ENCODE measurements around the gene ANTXR1. TPM values are rescaled to one million over a fixed set of nuclear protein-coding genes. Genes with fewer than 3 reads are reported as not detected.

ANTXR1 gene
- total and polyA plus RNA-seq, 2 of the 8 experiments (the other 6 are each of a cell fraction or from before 2014, with no cell fraction given) = 15.8 to 44.3 TPM

- TF ChIP-seq USF2 (IDR thresholded peaks at IDR 0.05; ENCODE audit: low read length) (no peak), CTCF (IDR thresholded peaks at IDR 0.05; ENCODE audit: control extremely low read depth in 1 of 3, insufficient read depth in 1 of 3, low read depth in 1 of 3, low read length in 3 of 3) (no peak), SIRT6 (IDR thresholded peaks at IDR 0.05; ENCODE audit: low read length) (no peak), JUND (IDR thresholded peaks at IDR 0.05; ENCODE audit: low read length) (no peak), CBX8 (IDR thresholded peaks at IDR 0.05; ENCODE audit: borderline replicate concordance, low read depth, low read length) (no peak), ASH2L (IDR thresholded peaks at IDR 0.05; ENCODE audit: low read length) (no peak)
Measured at GRCh38 chr2:68964282-68964681, 48.7 kb upstream of the ANTXR1 start (continued).

Measured in H1 (cell line).